Right cardiac atrium (tissue), 5 donors: ENCODE data around the gene SEMA3B. TPM values are rescaled to one million over a fixed set of nuclear protein-coding genes. Genes with fewer than 3 reads are reported as not detected.

ENCODE experiments used
- ATAC-seq, 2 donors: fragments of 200-7000 bp; cut with Tn5 transposase; one replicate each; pipeline versions ENCODE4 v1.8.0 to v1.9.1; 2020; ENCODE audit warnings: moderate library complexity in 2 of 2, mild to moderate bottlenecking in 1 of 2
- DNase-seq, 3 donors: peaks; one replicate each; pipeline ENCODE4 v3.0.0-alpha.2; 2020
- H3K27ac ChIP-seq: one replicate; pipeline ENCODE4 v1.5.1; 2013; ENCODE audit warnings: mild to moderate bottlenecking, low read length, control low read depth, moderate library complexity
- H3K27me3 ChIP-seq: one replicate; pipeline ENCODE4 v1.6.1; 2013; ENCODE audit not compliant: control insufficient read depth, insufficient read depth
- H3K4me1 ChIP-seq: one replicate; pipeline ENCODE4 v1.6.1; 2013; ENCODE audit warnings: low read length; ENCODE audit not compliant: control insufficient read depth, insufficient read depth
- H3K4me3 ChIP-seq: one replicate; pipeline ENCODE4 v1.5.1; 2013; ENCODE audit warnings: low read length, control low read depth
- H3K9me3 ChIP-seq: one replicate; pipeline ENCODE4 v1.6.1; 2013; ENCODE audit warnings: low read length; ENCODE audit not compliant: control insufficient read depth
- WGBS: extraction: QIAGEN DNeasy Blood & Tissue Kit; methylation state at CpG from one replicate; pipeline ENCODE4 v1.1.7; 2013; 5-methylcytosine and 5-hydroxymethylcytosine counted together
- intact Hi-C, 4 donors: fragments of 100-400 bp; cut with DNase I; formaldehyde crosslinking; loops; one replicate each; pipeline versions ENCODE4 v1.11.0 to v1.14.0; 2022 to 2023
- polyA plus RNA-seq: library from polyadenylated mRNA; stranded (reverse); fragments of 200-250 nt; gene quantifications from one replicate; pipeline ENCODE4 v1.2.3, GENCODE V29; 2013
- total RNA-seq, 4 donors: library from RNA; stranded (reverse); fragmentation: NEBNext Ultra II Directional; extraction: Animal tissue kit (Norgen Biotek cat#: 25700); gene quantifications; one replicate each; pipeline ENCODE4 v1.2.1, GENCODE V29; 2021
- donor health status: healthy with polysubstance abuse.
- donor health status: DM: no; HTN: yes; CAD: no.
- donor health status: DM: no; HTN: no; CAD: no.
- donor health status: DM: no; HTN: yes; CAD: no; lungs with severe emphysema.
- donor health status: DM: yes; HTN: yes; CAD: no.

The SEMA3B gene
- total and polyA plus RNA-seq, 5 donors, result 19.2 to 35.7 (median 33.0) TPM

GRCh38 chr3:50245831-50246516, 23.0 kb upstream of the SEMA3B start:
- DNase-seq (peak; percentile 92 to 97 (median 96)), ATAC-seq (peak; percentile 76 to 78)
- no peaks in the 10 kb centered on the region for H3K27me3 ChIP-seq
- H3K4me1 ChIP-seq, result peaks cover 62% of the 10 kb centered on the region
- intact Hi-C loops, result loop anchor here in 1 of 4 donors (2.0 kb wide), 1 partner anchor 19 kb away; no protein-coding TSS in a partner anchor
- H3K9me3 ChIP-seq, result no peaks in the 10 kb centered on the region
- H3K4me3 ChIP-seq, result peak overlapping the region; percentile 19
- H3K27ac ChIP-seq, result peak overlapping the region; percentile 62
- WGBS, result 1% methylated on average over 25 of the region's 25 CpGs

GRCh38 chr3:50246517-50246954, 22.4 kb upstream of the SEMA3B start:
- no peak overlapping the region for H3K4me3 ChIP-seq
- peak overlapping the region; percentile 62 for H3K27ac ChIP-seq
- peak; percentile 68 to 71 (median 69) for DNase-seq
- no peaks in the 10 kb centered on the region for H3K9me3 ChIP-seq
- intact Hi-C loops, result loop anchor here in 1 of 4 donors (2.0 kb wide), 1 partner anchor 20 kb away; no protein-coding TSS in a partner anchor
- peaks cover 58% of the 10 kb centered on the region for H3K4me1 ChIP-seq
- H3K27me3 ChIP-seq, result no peaks in the 10 kb centered on the region
- peak; percentile 10 to 56 for ATAC-seq
- 28% methylated on average over 10 of the region's 10 CpGs for WGBS

- Histone ChIP-seq H3K9me3 (no peaks in the 10 kb centered on the region), H3K4me1 (peaks cover 45% of the 10 kb centered on the region)
These were observed 20.6 kb upstream of the SEMA3B start for GRCh38 chr3:50248387-50248786.

GRCh38 chr3:50249457-50249856, 19.5 kb upstream of the SEMA3B start:
- WGBS, result 72% methylated on average over 5 of the region's 5 CpGs
- peaks cover 47% of the 10 kb centered on the region for H3K4me1 ChIP-seq
- H3K27ac ChIP-seq, result peak overlapping the region; percentile 88
- no peak for ATAC-seq
- intact Hi-C loops, result no loop called here
- H3K9me3 ChIP-seq, result no peaks in the 10 kb centered on the region
- no peak overlapping the region for H3K4me3 ChIP-seq
- DNase-seq, result no peak
- no peaks in the 10 kb centered on the region for H3K27me3 ChIP-seq

More at GRCh38 chr3:50248387-50248786, 20.6 kb upstream of the SEMA3B start:
- DNase-seq, result peak; percentile 77 to 88 (median 85)
- Histone ChIP-seq H3K27ac (peak overlapping the region; percentile 88), H3K27me3 (no peaks in the 10 kb centered on the region), H3K4me3 (no peak overlapping the region)
- intact Hi-C loops, result no loop called here
- ATAC-seq, result peak; percentile 56 to 74
- WGBS, result 5% methylated on average over 3 of the region's 3 CpGs

- 89% methylated on average over 4 of the region's 4 CpGs for WGBS
- intact Hi-C loops, result no loop called here
- Histone ChIP-seq H3K27me3 (no peaks in the 10 kb centered on the region), H3K9me3 (no peaks in the 10 kb centered on the region), H3K27ac (peak overlapping the region; percentile 22), H3K4me3 (no peak overlapping the region), H3K4me1 (peaks cover 42% of the 10 kb centered on the region)
- ATAC-seq (no peak), DNase-seq (peak in 1 of 3 donors; percentile 63)
These were observed 18.4 kb upstream of the SEMA3B start for GRCh38 chr3:50250514-50250913.

GRCh38 chr3:50251220-50251619, 17.7 kb upstream of the SEMA3B start:
- Histone ChIP-seq H3K4me1 (peaks cover 39% of the 10 kb centered on the region), H3K27me3 (no peaks in the 10 kb centered on the region), H3K27ac (no peak overlapping the region), H3K4me3 (no peak overlapping the region), H3K9me3 (no peaks in the 10 kb centered on the region)
- 68% methylated on average over 8 of the region's 8 CpGs for WGBS
- peak in 1 of 3 donors; percentile 64 for DNase-seq
- intact Hi-C loops, result no loop called here
- peak in 1 of 2 donors; percentile 27 for ATAC-seq

GRCh38 chr3:50254577-50255250, 14.2 kb upstream of the SEMA3B start:
- H3K27ac ChIP-seq, result peak overlapping the region; percentile 88
- DNase-seq (peak; percentile 78 to 91 (median 87)), ATAC-seq (peak; percentile 47 to 73)
- H3K27me3 ChIP-seq, result no peaks in the 10 kb centered on the region
- WGBS, result 61% methylated on average over 8 of the region's 8 CpGs
- H3K4me3 ChIP-seq, result no peak overlapping the region
- peaks cover 21% of the 10 kb centered on the region for H3K4me1 ChIP-seq
- H3K9me3 ChIP-seq, result no peaks in the 10 kb centered on the region
- intact Hi-C loops, result no loop called here

- H3K4me1 ChIP-seq, result peaks cover 17% of the 10 kb centered on the region
These were observed 13.7 kb upstream of the SEMA3B start for GRCh38 chr3:50255251-50255615.

GRCh38 chr3:50256978-50257890, 11.7 kb upstream of the SEMA3B start:
- H3K27me3 ChIP-seq, result no peaks in the 10 kb centered on the region
- no peak overlapping the region for H3K4me3 ChIP-seq
- intact Hi-C loops, result no loop called here
- no peak overlapping the region for H3K27ac ChIP-seq
- peaks cover 14% of the 10 kb centered on the region for H3K4me1 ChIP-seq
- ATAC-seq, result no peak
- DNase-seq, result peak in 1 of 3 donors; percentile 74
- WGBS, result 87% methylated on average over 20 of the region's 20 CpGs
- H3K9me3 ChIP-seq, result no peaks in the 10 kb centered on the region

More at GRCh38 chr3:50255251-50255615, 13.7 kb upstream of the SEMA3B start:
- Histone ChIP-seq H3K27me3 (no peaks in the 10 kb centered on the region), H3K9me3 (no peaks in the 10 kb centered on the region), H3K4me3 (no peak overlapping the region), H3K27ac (peak overlapping the region; percentile 72)
- intact Hi-C loops, result no loop called here
- no peak for DNase-seq
- no peak for ATAC-seq
- 78% methylated on average over 9 of the region's 9 CpGs for WGBS

- intact Hi-C loops, result no loop called here
- DNase-seq (no peak), ATAC-seq (no peak)
- Histone ChIP-seq H3K4me3 (no peak overlapping the region), H3K27ac (peak overlapping the region; percentile 22), H3K4me1 (peaks cover 14% of the 10 kb centered on the region), H3K9me3 (no peaks in the 10 kb centered on the region), H3K27me3 (no peaks in the 10 kb centered on the region)
- WGBS, result 81% methylated on average over 17 of the region's 17 CpGs
These were observed 10.8 kb upstream of the SEMA3B start for GRCh38 chr3:50258029-50258680.
